ENCODE measurements around the gene EFL1. TPM values are rescaled to one million over a fixed set of nuclear protein-coding genes. Genes with fewer than 3 reads are reported as not detected.

The EFL1 gene
- total and polyA plus RNA-seq, 2 donors (not counting 3 experiments of a cell fraction or from before 2014, with no cell fraction given) = 6.6 to 21.9 TPM

GRCh38 chr15:82103468-82103867 is 159.1 kb downstream of the EFL1 start:
- Histone ChIP-seq H3K79me2 (ENCODE audit: control insufficient read depth, insufficient read depth, low read length) (no peaks in the 10 kb centered on the region), H3K36me3 (ENCODE audit: control insufficient read depth in 2 of 2, extremely low read depth in 1 of 2, insufficient read depth in 2 of 2, low read length in 2 of 2) (no peaks in the 10 kb centered on the region), H3K9ac (replicated peaks; ENCODE audit: extremely low read depth, insufficient read depth, low read length) (no peak overlapping the region), H3K27me3 (ENCODE audit: control insufficient read depth in 2 of 2, insufficient read depth in 2 of 2, low read length in 2 of 2) (no peaks in the 10 kb centered on the region), H3K4me1 (ENCODE audit: control insufficient read depth, extremely low read depth, insufficient read depth, low read length) (no peaks in the 10 kb centered on the region), H3K9me3 (replicated peaks; ENCODE audit: control insufficient read depth, insufficient read depth, low read length) (no peaks in the 10 kb centered on the region), H2AFZ (ENCODE audit: low read depth, low read length) (no peak overlapping the region), H4K20me1 (replicated peaks; ENCODE audit: control insufficient read depth, extremely low read depth, insufficient read depth, low read length) (no peaks in the 10 kb centered on the region), H3K9me1 (replicated peaks; ENCODE audit: control insufficient read depth, extremely low read depth, insufficient read depth, low read length) (no peaks in the 10 kb centered on the region), H3K27ac (ENCODE audit: insufficient read depth, low read depth, low read length) (no peak overlapping the region), H3K4me2 (ENCODE audit: insufficient read depth, low read length) (no peak overlapping the region), H3K4me3 (replicated peaks in 1 of 3; ENCODE audit: insufficient read depth in 1 of 3, low read depth in 1 of 3, low read length in 3 of 3) (no peak overlapping the region)
- DNase-seq (ENCODE audit: low read depth, low spot score) (no peak), FAIRE-seq (no peak)
- dilution Hi-C loops (cut with MboI; ENCODE audit: extremely low pct_ligation_motif_present, low sequenced_read_pairs) (no loop called here), intact Hi-C loops (cut with micrococcal nuclease) (no loop called here)
- TF ChIP-seq MAX (IDR thresholded peaks at IDR 0.05; ENCODE audit: insufficient read depth, insufficient read length) (no peak), CTCF (IDR thresholded peaks at IDR 0.05; ENCODE audit: extremely low read depth in 1 of 2, insufficient read depth in 1 of 2, low read depth in 1 of 2, low read length in 2 of 2) (no peak), POLR2AphosphoS5 (IDR thresholded peaks at IDR 0.05; ENCODE audit: insufficient read depth, low read depth, low read length) (no peak), POLR2A (IDR thresholded peaks at IDR 0.05; ENCODE audit: low read depth, low read length) (no peak), FOS (IDR thresholded peaks at IDR 0.05; ENCODE audit: borderline replicate concordance, insufficient read depth, low read length) (no peak), JUN (IDR thresholded peaks at IDR 0.05; ENCODE audit: borderline replicate concordance, insufficient read depth, insufficient read length, low read depth) (no peak), EZH2 (IDR thresholded peaks at IDR 0.05; ENCODE audit: borderline replicate concordance, low read depth, low read length, severe bottlenecking) (no peak), MYC (IDR thresholded peaks at IDR 0.05; ENCODE audit: low read depth, low read length) (no peak), GATA2 (IDR thresholded peaks at IDR 0.05; ENCODE audit: insufficient read depth, insufficient read length, low read depth, low read length) (no peak)
- BruUV-seq (replicated peaks) = no TSS peak
- ChIA-PET POLR2A (no interaction called here), CTCF (no interaction called here)

All from endothelial cell of umbilical vein (primary cell).